GM18508 (cell line): Measurements from ENCODE around the gene ENDOV.

Source experiments
- ATAC-seq: cut with Tn5 transposase; IDR thresholded peaks from one replicate; pipeline ENCODE4 v1.9.1; 2021; ENCODE audit warnings: moderate number of reproducible peaks; ENCODE audit not compliant: insufficient read depth, unreplicated experiment

Gene ENDOV

GRCh38 chr17:80461528-80462160, 46.7 kb downstream of the ENDOV start:
- ATAC-seq, result no peak

GRCh38 chr17:80463784-80464400, 48.9 kb downstream of the ENDOV start:
- ATAC-seq, result no peak

DNA sequence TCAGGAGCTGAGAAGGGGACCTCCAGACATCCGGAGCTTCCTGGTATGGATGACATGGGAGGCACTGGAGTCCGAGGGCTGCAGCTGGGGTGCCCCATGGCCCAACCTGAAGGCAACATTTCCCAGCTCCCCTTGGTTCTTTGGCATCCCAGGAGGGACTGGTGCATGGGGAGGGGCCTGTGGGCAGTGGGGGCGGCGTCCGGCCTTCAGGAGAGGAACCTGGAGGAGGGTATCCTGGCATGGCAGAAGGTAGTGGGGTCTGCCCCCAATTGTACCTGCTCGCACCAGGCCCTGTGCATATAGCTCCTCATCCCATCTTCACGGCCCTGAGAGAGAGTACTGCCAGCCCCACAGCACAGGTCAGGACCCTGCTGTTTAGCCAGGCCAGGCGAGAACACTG, 49.5 kb downstream of the ENDOV start:
- ATAC-seq, result no peak

DNA sequence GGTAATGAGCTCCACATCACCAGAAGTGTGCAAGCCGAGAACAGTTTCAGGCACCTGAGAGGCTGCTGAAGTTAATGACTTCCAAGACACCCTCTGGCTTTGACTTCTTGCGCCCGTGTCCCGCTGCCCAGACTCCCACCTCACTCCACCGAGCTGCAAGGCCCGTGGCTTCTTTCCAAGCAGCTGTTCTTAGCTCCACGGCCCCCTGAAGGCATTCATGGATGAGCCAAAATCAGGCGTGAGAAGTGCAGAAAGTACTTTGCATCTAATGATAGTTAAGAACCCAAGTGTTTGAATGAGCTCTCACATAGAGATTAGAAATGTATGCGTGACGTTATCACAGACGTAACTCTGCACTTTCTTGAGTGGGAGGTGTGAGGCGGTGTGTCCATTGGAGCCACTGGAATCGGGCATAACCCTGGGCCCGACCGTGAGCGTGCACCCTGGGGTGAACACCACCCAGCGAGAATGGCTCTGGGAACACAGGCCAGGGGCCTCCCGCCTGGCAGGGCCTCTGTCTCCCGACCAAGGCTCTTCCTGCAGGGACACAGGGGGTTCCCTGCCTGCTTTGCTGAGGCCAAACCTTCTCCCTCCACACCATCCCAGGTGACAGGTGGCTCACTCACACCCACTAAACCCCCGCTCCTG, 50.5 kb downstream of the ENDOV start:
- no peak for ATAC-seq

DNA sequence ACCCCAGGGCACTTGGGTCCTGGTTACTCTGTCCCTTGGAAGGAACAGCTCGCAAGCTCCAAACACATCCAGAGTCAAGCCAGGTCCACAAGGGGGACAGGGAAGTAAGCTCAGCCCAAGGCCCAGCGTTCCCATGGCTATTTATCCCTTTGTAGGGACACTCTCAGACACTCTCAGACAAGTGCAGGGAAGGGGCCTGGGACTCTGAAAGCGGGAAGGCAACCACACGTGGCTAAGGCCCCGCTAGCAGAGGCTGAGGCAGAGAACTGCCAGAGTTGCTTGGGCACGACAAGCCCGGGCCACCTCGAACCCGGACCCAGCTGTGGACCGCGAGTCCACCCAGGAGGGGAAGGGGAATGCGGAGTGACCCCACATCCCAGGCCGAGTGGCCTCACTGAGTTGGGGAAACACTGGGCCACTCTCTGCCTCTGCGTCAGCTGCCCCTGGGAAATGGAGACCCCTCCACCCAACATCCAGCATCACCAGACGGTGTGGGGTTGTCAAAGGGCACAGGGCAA, 51.3 kb downstream of the ENDOV start:
- ATAC-seq, result no peak

DNA sequence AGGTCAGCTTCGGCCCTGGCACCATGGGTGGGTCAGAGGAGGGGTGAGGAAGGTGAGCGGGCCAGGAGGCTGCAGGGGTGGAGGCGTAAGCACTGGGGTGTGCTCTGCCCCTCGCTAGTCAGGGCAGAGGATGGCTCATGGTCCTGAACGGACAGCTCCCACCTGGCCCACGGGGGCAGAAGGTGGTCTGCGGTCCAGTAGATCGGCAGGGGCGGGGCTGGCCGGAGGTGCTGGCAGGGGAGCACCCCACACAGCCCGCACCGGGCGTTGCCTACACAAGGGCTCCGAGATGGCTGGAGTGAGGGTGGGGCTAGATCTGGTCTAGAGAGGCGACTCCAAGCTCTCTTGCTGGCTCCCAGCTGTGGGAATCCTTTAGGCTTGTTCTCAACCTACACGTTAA, 53.3 kb downstream of the ENDOV start:
- ATAC-seq, result no peak

DNA sequence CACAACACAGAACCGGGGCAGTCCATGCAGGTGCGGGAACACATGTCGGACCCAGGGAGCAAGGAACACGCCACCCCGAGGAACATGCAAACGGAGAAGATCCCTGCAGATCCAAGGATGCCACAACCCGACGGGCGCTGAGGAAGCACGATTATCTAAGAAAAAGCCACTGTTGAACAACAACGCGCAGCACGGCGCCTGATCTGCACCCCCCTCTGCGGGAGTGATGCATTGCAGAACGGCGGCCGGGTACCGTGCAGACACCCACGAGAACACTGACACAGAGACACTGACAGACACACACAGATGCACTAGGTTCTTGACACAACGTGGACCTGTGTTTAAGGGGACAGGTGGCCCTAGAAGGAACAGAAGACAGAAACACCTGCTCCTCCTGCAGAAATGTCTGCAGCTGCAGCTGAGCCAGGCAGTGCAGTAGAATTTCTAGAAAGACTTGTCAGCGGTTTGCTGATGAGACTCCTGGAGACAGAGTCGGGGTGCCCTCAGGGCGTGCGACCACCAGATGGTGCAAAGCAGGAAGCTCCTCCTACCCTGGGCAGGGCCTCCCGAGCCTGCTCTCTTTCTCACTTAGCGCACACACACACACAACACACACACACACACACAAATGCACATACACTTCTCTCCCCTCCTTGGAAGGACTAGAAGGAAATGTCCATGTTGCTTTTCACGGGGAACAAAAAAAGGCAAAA, 54.0 kb downstream of the ENDOV start:
- ATAC-seq, result no peak

DNA sequence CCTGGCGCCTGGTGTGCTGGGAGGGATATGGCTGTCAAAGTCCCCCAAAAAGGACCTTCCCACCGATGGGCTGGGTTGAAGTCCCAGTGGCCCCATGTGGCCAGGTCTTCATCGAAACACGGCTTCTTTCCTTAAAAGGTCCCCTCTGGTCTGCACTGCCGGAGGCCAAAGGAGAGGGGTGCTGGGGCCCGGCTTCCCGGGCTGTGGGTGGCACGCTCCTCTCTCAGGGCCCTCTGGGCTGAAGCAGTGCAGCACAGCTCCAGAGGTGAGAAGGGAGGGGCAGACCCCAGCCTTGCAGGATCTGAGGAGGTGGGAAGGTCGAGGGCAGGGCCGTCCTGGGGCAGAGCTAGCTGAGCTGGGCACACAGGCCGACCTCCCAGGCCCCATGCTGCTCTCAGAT, 54.7 kb downstream of the ENDOV start:
- no peak for ATAC-seq

GRCh38 chr17:80470603-80471002, 55.6 kb downstream of the ENDOV start:
- no peak for ATAC-seq

GRCh38 chr17:80471922-80472321, 57.0 kb downstream of the ENDOV start:
- no peak for ATAC-seq

GRCh38 chr17:80472996-80473395, 58.0 kb downstream of the ENDOV start:
- ATAC-seq, result no peak

- no peak for ATAC-seq
Measured at GRCh38 chr17:80473701-80474100, 58.7 kb downstream of the ENDOV start.

DNA sequence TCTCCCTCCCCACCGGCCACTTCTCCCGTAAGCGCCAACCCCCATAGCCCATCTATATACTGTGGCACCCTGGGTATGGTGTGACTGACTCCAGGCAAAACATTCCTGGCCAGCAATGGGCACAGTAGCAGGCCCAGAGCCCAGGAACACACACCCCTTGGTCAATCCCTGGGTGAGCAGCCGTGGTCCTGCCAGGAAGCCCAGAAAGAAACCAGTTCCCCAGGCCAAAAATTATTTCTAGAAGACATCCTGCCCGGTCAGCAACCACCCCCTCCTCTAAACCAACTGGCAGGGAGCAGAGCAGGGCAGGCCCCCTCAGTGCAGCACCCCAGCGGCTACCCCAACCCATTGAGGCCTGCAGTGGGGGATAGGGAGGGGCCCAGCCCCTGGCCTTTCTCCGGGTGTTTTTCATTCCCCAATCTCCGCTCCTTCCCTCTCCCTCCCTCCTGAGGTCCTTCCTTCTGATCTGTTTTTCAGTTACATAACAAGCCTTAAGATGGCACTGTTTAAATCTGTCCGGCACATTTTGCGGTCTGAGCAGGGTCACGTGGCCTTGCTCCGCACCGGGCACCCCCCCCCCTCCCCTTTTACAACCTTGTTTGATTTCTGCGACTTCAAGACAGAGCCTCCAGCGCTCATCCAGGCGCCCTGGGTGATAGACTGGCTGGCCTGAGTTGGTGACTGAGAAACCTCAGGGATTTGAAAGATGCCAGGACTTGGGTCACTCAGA, 59.4 kb downstream of the ENDOV start:
- no peak for ATAC-seq

DNA sequence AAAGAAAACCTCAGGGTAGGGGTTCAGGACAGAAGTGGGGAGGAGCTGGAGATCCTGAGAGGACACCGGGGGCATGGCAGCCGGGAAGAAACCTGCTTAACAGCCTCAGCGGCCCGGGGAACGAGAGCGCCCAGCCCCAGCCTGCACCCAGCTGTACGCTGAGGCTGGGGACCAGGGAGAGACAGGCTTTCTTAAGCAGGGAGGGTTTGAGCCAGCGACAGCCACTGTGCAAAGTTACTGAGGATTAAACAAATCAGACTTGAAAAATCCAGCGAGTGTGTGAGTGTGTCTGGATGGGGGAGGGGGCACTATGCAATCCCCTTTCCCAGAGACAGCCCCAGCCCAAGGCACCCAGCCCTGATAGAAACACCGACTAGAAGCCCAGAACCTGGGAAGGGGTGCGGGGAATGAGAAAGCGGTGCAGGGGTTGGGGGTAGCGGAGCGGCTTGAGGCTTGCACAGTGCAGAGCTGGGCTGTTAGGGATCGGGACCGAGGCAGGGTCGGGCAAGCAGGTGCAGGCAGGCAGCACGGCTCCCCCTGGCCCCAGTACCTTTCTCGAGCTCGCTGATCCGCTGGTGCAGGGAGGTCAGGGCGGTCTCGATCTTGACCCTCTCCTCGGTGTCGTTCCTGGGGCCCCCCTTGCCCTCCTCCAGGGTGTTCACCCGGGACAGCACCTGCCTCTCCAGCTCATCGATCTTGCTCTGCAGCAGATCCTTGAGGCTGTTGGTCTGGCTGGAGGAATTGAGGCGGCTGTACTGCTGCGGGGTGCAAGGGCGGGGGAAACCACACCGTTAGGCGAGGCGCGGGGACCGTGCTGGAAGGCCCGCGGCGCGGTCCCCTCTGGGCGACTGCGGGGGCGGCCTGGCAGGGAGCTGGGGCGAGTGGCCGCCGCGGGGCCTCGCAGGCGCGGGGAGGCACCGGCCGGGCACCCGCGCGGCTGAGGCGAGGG, 60.3 kb downstream of the ENDOV start:
- ATAC-seq, result no peak

- no peak for ATAC-seq
Measured at GRCh38 chr17:80475910-80476876, 61.2 kb downstream of the ENDOV start, which contains the start of gene NPTX1. TSS of gene NPTX1 (minus strand) at chr17:80476607. CDS start at chr17:80476446, 161 bp downstream.

- ATAC-seq, result no peak
Measured at GRCh38 chr17:80476877-80477646, 62.1 kb downstream of the ENDOV start.
